Chondrocyte (in vitro differentiated cells): Measurements from ENCODE around the gene WDR45B. TPM values are rescaled to one million over a fixed set of nuclear protein-coding genes. Genes with fewer than 3 reads are reported as not detected.
"Not testable (repeated sequence)": the region's sequence is repeated elsewhere in the genome, so short reads cannot be mapped to it uniquely, and the experiment has no call there.

Experiments
- DNase-seq: peaks from one replicate; pipeline ENCODE4 v3.0.0; 2021; ENCODE audit warnings: mixed read lengths, low spot score
- H3K27ac Mint-ChIP-seq: one replicate; pipeline ENCODE4 v1.8.0; 2021; ENCODE audit warnings: mild to moderate bottlenecking, moderate library complexity, mixed read lengths; ENCODE audit not compliant: unreplicated experiment
- H3K27me3 Mint-ChIP-seq: 2 replicates; pipeline ENCODE4 v1.8.0; 2021; ENCODE audit warnings: low read depth, mixed read lengths
- H3K36me3 Mint-ChIP-seq: 2 replicates; pipeline ENCODE4 v1.8.0; 2021; ENCODE audit warnings: low read depth, mixed read lengths
- H3K4me1 Mint-ChIP-seq: 2 replicates; pipeline ENCODE4 v1.8.0; 2021; ENCODE audit warnings: low read depth, mild to moderate bottlenecking, mixed read lengths
- H3K4me3 Mint-ChIP-seq: one replicate; pipeline ENCODE4 v1.8.0; 2021; ENCODE audit warnings: mild to moderate bottlenecking, moderate library complexity, mixed read lengths; ENCODE audit not compliant: unreplicated experiment
- H3K9me3 Mint-ChIP-seq: 2 replicates; pipeline ENCODE4 v1.8.0; 2021; ENCODE audit warnings: low read depth, mixed read lengths
- CTCF ChIP-seq: fragments of 200-600 bp; sonication (generic); IDR thresholded peaks from 2 replicates; pipeline ENCODE4 v1.5.0; 2021; ENCODE audit warnings: antibody characterized with exemption, mild to moderate bottlenecking, moderate library complexity
- total RNA-seq: library from RNA; stranded (reverse); gene quantifications from 3 replicates; pipeline ENCODE4 v1.2.1, GENCODE V29; 2021

WDR45B gene
- total RNA-seq, 1 donor from 2014 or later = 67.8 TPM

- no peak for TF ChIP-seq CTCF
- H3K9me3 Mint-ChIP-seq = no peaks in the 10 kb centered on the region
- peaks cover 4% of the 10 kb centered on the region for H3K4me1 Mint-ChIP-seq
- H3K27ac Mint-ChIP-seq = peak overlapping the region; percentile 39
- H3K4me3 Mint-ChIP-seq = no peak overlapping the region
- DNase-seq = no peak
- no peaks in the 10 kb centered on the region for H3K27me3 Mint-ChIP-seq
- H3K36me3 Mint-ChIP-seq = peaks cover 20% of the 10 kb centered on the region
Observed at GRCh38 chr17:82586576-82587233, 61.5 kb downstream of the WDR45B start.

GRCh38 chr17:82585935-82586575, 62.2 kb downstream of the WDR45B start:
- H3K4me1 Mint-ChIP-seq, H3K4me3 Mint-ChIP-seq, H3K27me3 Mint-ChIP-seq, DNase-seq, H3K9me3 Mint-ChIP-seq, H3K27ac Mint-ChIP-seq: not testable (repeated sequence)
- H3K36me3 Mint-ChIP-seq = peaks cover 20% of the 10 kb centered on the region

- TF ChIP-seq CTCF = no peak
- H3K9me3 Mint-ChIP-seq = no peaks in the 10 kb centered on the region
- H3K4me3 Mint-ChIP-seq = no peak overlapping the region
- peaks cover 4% of the 10 kb centered on the region for H3K4me1 Mint-ChIP-seq
- no peak overlapping the region for H3K27ac Mint-ChIP-seq
- peaks cover 21% of the 10 kb centered on the region for H3K36me3 Mint-ChIP-seq
- peak; percentile 87 for DNase-seq
- no peaks in the 10 kb centered on the region for H3K27me3 Mint-ChIP-seq
Observed at GRCh38 chr17:82583720-82584234, 64.5 kb downstream of the WDR45B start.

GRCh38 chr17:82582709-82583108, 65.5 kb downstream of the WDR45B start:
- Mint-ChIP-seq H3K27ac (no peak overlapping the region), H3K36me3 (peaks cover 16% of the 10 kb centered on the region), H3K9me3 (no peaks in the 10 kb centered on the region), H3K4me3 (no peak overlapping the region), H3K27me3 (no peaks in the 10 kb centered on the region), H3K4me1 (peaks cover 4% of the 10 kb centered on the region)
- no peak for TF ChIP-seq CTCF
- DNase-seq = no peak

GRCh38 chr17:82582213-82582612, 66.0 kb downstream of the WDR45B start:
- H3K27ac Mint-ChIP-seq = no peak overlapping the region

GRCh38 chr17:82579969-82580368, 68.3 kb downstream of the WDR45B start:
- H3K36me3 Mint-ChIP-seq, H3K27ac Mint-ChIP-seq, H3K4me1 Mint-ChIP-seq, H3K27me3 Mint-ChIP-seq, H3K9me3 Mint-ChIP-seq, DNase-seq, H3K4me3 Mint-ChIP-seq: not testable (repeated sequence)

More at GRCh38 chr17:82582213-82582612, 66.0 kb downstream of the WDR45B start:
- Mint-ChIP-seq H3K9me3 (no peaks in the 10 kb centered on the region), H3K4me1 (peaks cover 4% of the 10 kb centered on the region), H3K36me3 (peaks cover 14% of the 10 kb centered on the region), H3K4me3 (no peak overlapping the region), H3K27me3 (no peaks in the 10 kb centered on the region)
- peak; percentile 72 for DNase-seq
- no peak for TF ChIP-seq CTCF
